Measurements from ENCODE around the gene OR10T2.

The OR10T2 gene

DNA sequence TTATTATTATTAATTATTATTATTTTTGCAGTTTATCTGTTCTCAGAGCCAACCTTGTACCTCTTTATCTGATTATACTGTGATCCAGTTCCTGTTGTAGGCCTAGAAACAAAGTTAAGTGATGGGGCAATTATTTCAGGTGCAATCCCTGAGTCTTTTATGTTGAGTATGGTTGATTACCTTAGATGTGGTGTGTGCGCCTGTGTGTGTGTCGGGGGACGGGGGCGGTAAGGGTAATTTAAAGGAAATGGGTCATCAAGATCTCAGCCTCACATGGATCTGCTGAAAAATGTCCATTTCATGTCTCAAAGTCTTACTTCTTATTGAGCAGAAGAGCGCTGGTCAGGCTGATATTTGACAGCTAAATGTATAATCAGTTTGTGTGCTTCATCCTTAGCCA lies 7.8 kb upstream of the OR10T2 start:
- TF ChIP-seq TCF12 (IDR thresholded peaks at IDR 0.05; ENCODE audit: low read depth) (no peak), YY1 (IDR thresholded peaks at IDR 0.05; ENCODE audit: low read depth) (no peak), TEAD4 (IDR thresholded peaks at IDR 0.05) (no peak), CREB1 (IDR thresholded peaks at IDR 0.05; ENCODE audit: low read depth) (no peak), REST (IDR thresholded peaks at IDR 0.05; ENCODE audit: low read depth) (no peak), FOXM1 (IDR thresholded peaks at IDR 0.05; ENCODE audit: borderline replicate concordance, low read depth) (no peak), EP300 (IDR thresholded peaks at IDR 0.05; ENCODE audit: borderline replicate concordance) (no peak), CEBPB (IDR thresholded peaks at IDR 0.05) (no peak), USF1 (IDR thresholded peaks at IDR 0.05) (no peak), TAF1 (IDR thresholded peaks at IDR 0.05; ENCODE audit: low read depth) (no peak), RAD21 (IDR thresholded peaks at IDR 0.05; ENCODE audit: low read depth) (no peak), EGR1 (IDR thresholded peaks at IDR 0.05) (no peak), ZBTB7A (IDR thresholded peaks at IDR 0.05; ENCODE audit: low read depth) (no peak), NFIC (IDR thresholded peaks at IDR 0.05) (no peak)
- TF ChIP-seq, protein P1, sequence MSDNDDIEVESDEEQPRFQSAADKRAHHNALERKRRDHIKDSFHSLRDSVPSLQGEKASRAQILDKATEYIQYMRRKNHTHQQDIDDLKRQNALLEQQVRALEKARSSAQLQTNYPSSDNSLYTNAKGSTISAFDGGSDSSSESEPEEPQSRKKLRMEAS (IDR thresholded peaks at IDR 0.05), result no peak

DNA sequence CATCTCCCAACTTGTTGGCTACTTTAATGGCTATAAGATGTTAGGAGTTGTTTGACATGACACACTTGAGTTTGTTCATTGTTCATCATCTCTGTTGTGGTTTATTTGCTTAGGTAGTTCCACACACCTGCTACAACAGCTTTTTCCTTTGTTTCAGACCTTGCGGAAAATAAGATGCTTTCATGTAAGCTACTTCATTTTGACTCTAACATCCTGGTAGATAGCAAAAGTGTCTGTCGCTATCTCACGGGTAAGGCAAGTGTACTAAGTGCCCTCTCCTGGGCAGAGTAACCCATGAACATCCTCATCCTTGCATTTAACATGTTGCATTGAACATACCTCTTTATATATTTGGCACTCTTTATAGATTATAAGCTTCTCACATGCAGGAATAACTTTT lies 1.6 kb upstream of the OR10T2 start:
- TF ChIP-seq, protein P1 (IDR thresholded peaks at IDR 0.05), result no peak
- TF ChIP-seq ZBTB7A (IDR thresholded peaks at IDR 0.05; ENCODE audit: low read depth) (no peak), TEAD4 (IDR thresholded peaks at IDR 0.05) (no peak), REST (IDR thresholded peaks at IDR 0.05; ENCODE audit: low read depth) (no peak), CREB1 (IDR thresholded peaks at IDR 0.05; ENCODE audit: low read depth) (no peak), EP300 (IDR thresholded peaks at IDR 0.05; ENCODE audit: borderline replicate concordance) (no peak), FOXM1 (IDR thresholded peaks at IDR 0.05; ENCODE audit: borderline replicate concordance, low read depth) (no peak), EGR1 (IDR thresholded peaks at IDR 0.05) (no peak), USF1 (IDR thresholded peaks at IDR 0.05) (no peak), YY1 (IDR thresholded peaks at IDR 0.05; ENCODE audit: low read depth) (no peak), TAF1 (IDR thresholded peaks at IDR 0.05; ENCODE audit: low read depth) (no peak), NFIC (IDR thresholded peaks at IDR 0.05) (no peak), TCF12 (IDR thresholded peaks at IDR 0.05; ENCODE audit: low read depth) (no peak), CEBPB (IDR thresholded peaks at IDR 0.05) (no peak), RAD21 (IDR thresholded peaks at IDR 0.05; ENCODE audit: low read depth) (no peak)

- TF ChIP-seq USF1 (IDR thresholded peaks at IDR 0.05) (no peak), CREB1 (IDR thresholded peaks at IDR 0.05; ENCODE audit: low read depth) (no peak), TCF12 (IDR thresholded peaks at IDR 0.05; ENCODE audit: low read depth) (no peak), NFIC (IDR thresholded peaks at IDR 0.05) (no peak), FOXM1 (IDR thresholded peaks at IDR 0.05; ENCODE audit: borderline replicate concordance, low read depth) (no peak), CEBPB (IDR thresholded peaks at IDR 0.05) (no peak), RAD21 (IDR thresholded peaks at IDR 0.05; ENCODE audit: low read depth) (no peak), REST (IDR thresholded peaks at IDR 0.05; ENCODE audit: low read depth) (no peak), EP300 (IDR thresholded peaks at IDR 0.05; ENCODE audit: borderline replicate concordance) (no peak), TEAD4 (IDR thresholded peaks at IDR 0.05) (no peak)
- TF ChIP-seq, protein P1 (IDR thresholded peaks at IDR 0.05), result no peak
Measured at GRCh38 chr1:158396646-158397045, 2.6 kb downstream of the OR10T2 start.

DNA sequence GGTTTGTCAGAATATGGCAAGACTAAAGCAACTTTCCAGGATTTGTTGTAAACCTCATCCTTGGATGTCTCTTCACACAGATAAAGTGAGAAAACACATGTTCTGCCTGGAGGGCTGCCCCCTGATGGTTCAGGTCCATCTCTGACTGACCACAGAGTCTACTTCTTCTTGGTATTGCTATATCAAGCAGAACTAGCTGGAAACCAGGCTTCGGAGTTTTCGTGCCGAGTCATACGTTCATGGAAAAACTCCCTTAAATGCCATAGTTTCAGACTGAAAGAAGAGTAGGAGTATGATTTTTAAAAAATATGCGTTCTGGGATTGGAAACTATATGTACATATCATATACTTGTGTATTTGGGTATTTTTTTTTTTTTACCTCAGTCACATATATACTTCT lies 5.8 kb downstream of the OR10T2 start:
- TF ChIP-seq TCF12 (IDR thresholded peaks at IDR 0.05; ENCODE audit: low read depth) (no peak), YY1 (IDR thresholded peaks at IDR 0.05; ENCODE audit: low read depth) (no peak), USF1 (IDR thresholded peaks at IDR 0.05) (no peak), NFIC (IDR thresholded peaks at IDR 0.05) (no peak), EP300 (IDR thresholded peaks at IDR 0.05; ENCODE audit: borderline replicate concordance) (no peak), FOXM1 (IDR thresholded peaks at IDR 0.05; ENCODE audit: borderline replicate concordance, low read depth) (no peak)
- TF ChIP-seq, protein P1 (IDR thresholded peaks at IDR 0.05), result no peak

Measured in Ishikawa (cell line).